ENCODE measurements around the gene ZNF366.

Gene ZNF366

DNA sequence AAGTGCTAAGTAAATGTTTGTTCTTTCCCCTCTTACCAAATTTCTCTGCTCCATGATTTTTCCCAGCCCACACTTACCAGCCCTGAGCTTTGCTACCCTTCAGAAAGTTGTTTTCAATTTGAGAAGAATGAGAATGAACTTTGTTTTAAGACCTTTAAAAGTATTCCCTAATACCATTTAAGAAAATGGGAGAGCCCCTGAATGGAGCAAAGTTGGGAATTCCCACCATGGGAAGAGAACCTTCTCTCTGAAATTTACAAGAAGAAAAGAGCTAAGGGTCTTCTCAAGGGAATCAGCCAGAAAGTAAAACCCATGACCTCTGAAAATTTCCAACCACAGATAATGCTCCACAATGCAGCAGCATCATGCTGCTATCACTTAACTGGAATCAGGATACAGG lies 17.7 kb downstream of the ZNF366 start:
- no peak for DNase-seq (ENCODE audit: low read depth)

DNA sequence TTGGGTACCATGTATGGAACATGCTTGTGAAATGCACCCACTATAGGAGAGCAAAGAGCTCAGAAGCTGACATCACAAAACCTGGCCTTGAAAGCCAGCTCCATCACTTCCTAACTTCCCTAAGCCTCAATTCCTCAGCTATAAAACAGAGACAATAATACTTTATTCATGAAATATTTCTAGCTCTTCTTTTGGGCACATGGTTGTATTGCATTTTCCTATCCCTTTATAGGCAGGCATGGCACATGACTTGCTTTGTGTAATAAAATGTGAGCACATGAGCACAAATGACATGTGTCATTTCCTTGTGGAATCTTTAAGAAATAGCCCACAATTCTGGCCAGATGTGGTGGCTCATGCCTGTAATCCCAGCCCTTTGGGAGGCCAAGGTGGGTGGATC lies 18.5 kb downstream of the ZNF366 start:
- no peak for DNase-seq (ENCODE audit: low read depth)

DNA sequence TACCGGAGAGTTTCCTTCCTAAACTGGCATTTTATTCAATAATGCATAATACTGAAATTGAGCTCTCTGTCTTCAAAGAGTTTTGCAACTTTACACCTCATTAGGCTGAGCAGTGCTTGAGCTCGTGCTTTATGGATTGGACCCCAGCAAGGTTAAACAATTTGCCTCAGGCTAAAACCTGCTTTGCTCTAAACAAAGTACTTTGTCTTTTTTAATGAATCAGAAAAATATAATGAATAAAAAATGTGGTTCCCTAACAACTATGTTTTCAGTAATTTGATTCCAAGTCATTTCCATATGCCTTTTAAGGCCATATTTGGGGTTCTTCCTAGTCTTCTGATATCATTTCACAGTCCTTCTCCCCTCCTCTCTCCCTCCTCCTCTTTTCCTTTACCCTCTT lies 20.0 kb downstream of the ZNF366 start:
- DNase-seq (ENCODE audit: low read depth) = no peak

DNA sequence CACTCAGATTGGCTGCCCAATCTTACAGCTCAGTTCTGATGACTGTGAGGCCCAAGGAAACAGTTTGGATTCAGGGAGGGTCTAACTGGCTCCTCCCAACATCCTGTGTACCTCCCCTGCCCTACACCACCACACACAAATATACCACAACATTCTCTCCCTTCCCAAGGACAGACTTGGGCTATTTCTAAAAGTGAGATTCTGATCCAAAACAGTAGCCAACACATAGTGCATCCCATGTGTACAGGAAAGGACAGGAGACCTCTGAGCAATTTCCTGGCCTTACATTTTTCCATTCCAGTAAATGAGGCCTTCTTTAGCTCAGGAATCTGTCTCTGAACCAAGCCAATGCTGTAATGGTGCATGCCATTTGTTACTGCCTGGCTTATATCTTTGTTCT lies 20.8 kb downstream of the ZNF366 start:
- DNase-seq (ENCODE audit: low read depth) = no peak

DNA sequence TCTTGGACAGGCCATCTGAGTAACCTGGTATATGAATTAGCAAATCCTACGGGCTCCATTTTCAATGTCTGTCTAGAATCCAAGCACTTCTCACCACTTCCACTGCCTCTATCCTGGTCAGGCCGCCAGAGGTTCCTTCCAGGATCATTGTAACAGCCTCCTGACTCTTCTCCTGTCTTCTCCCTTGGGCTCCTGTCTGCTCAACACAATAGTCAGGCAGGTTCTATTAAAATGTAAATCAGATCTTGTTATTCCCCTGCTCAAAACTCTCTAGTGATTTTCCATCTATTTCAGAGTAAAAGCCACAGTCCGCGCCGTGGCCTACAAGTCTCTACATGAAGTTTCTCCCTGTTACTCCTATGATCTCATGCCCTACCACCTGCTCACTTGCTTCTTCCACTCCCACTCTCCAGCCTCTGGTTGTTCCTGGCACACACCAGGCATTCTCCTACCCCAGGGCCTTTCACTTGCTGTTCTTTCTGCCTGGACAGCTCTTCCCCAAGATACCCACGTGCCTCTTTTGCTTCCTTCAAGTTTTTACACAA lies 21.7 kb downstream of the ZNF366 start:
- no peak for DNase-seq (ENCODE audit: low read depth)

DNA sequence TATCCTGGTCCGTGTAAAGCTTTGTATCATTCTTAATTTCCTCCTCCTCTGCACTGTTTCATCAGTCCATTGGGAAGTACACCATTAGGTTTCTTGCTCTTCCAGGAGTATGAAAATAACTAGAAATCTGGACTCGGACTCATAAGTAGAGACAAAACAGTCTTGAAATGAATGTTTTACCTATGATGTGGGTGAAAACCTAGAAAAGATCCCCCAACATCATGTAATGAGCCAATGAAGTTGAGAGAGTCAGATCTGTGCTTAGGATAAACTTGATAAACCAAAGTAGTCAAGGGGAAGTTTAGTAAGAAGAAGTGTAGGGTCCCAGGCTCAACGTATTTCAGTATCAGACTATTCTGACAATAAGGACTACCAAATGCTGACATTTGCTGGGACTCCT lies 25.2 kb downstream of the ZNF366 start:
- no peak for DNase-seq (ENCODE audit: low read depth)

DNA sequence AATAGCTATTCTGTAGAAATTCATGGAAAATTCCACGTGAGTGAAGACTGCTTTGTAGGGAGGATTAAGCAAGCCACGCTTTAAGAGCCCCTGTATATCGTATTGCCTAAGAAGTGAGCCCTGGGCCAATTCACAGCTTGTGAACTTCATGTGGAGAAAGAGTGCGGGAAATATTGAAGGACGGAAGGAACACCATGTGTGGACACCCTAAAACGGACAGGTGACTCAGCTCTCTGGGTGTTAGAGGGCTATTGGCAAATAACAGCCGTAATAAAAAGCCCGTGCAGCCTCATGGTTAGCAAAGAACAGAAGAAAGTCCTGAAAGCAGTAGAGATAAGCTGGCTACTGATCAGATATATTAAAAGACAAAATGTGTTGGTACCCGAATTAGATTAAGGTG lies 26.4 kb downstream of the ZNF366 start:
- DNase-seq (ENCODE audit: low read depth) = no peak

DNA sequence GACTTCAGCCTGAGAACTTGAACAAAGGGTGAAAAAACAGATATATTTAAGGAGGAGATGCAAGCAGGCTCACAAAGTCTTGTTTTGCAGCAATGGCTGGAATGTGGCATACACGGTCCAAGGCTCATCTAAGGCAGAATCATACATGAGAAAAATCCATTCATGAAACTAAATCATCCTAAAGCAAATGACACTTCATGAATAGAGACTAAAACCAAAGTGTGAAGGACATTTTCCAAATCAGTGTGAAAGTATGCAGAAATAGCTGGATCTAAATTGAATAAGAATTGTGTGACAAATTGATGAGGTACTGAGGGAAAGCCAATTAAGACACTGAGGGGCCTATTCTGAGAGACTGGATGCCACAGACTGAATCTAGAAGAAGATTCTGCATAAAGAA lies 27.3 kb downstream of the ZNF366 start:
- no peak for DNase-seq (ENCODE audit: low read depth)

DNA sequence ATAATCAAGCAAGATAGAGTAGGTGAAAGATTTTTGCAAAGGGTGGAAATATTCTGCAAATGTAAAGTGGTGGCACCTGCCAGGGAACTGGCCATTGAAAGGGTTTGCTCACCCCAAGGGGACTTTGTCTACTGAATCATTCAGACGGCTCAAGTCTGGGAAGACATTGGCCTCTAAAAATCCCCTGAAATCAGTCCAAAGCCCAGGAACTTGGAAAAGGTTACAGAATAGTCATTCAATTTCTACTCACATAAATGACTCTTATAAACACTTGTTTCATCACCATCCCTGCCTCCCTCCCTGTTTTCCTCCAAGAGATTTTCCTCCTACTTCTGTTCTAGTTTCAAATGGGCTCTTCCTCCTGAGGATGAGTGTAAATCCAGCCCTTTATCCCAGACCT lies 28.5 kb downstream of the ZNF366 start:
- DNase-seq (ENCODE audit: low read depth) = no peak

DNA sequence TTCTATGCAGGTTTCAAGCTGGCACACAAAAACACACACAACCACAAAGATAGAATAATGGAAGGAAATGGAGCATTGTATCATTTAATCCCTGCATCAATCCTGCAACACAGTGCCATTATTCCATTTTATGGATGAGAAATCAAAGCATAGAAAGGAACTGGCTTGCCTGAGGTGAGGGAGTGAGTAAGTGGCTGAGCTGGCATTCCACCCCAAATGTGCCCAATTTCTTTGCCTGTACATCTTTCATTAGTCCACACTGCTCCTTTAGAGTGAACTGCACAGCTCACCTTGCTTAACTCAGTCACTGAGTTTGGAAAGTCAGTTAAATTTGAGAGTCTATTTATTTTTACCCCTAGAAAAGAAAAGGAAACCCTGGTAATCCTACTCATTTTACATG lies 28.9 kb downstream of the ZNF366 start:
- DNase-seq (ENCODE audit: low read depth) = no peak

DNA sequence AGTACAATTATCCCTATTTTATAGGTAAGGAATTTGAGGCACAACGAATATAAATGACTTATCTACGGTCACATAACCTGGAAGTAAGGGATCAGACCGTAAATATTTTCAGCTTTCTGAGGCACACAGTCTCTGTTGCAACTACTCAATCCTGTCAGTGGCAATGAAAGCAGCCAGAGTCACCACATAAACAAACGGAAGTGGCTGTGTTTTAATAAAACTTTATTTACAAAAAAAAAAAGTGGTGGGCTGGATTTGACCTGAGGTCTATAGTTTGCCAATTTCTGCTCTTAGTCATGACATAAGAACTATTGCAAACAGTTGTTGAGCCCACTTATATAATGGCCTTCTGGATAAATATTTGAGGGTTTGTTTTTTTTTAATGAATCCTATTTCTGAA lies 29.6 kb downstream of the ZNF366 start:
- no peak for DNase-seq (ENCODE audit: low read depth)

DNA sequence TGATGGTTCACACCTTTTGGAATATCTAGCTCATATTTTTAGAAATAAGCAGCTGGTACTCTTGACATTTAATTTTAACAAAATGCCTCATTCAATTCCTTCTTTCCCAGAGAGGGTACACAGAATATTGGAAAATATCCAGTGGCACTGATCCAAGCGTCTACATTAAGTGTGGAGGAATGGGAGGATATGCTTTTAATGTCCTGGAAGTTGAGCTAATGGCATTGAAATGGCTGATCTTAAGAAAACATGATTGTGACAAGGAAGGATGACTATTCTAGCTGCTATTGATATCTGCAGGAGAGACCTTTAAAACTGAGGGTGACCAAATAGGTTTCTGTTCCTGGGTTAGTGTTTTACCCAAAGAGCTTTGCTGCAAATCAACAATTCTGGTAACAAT lies 30.0 kb downstream of the ZNF366 start:
- no peak for DNase-seq (ENCODE audit: low read depth)

DNA sequence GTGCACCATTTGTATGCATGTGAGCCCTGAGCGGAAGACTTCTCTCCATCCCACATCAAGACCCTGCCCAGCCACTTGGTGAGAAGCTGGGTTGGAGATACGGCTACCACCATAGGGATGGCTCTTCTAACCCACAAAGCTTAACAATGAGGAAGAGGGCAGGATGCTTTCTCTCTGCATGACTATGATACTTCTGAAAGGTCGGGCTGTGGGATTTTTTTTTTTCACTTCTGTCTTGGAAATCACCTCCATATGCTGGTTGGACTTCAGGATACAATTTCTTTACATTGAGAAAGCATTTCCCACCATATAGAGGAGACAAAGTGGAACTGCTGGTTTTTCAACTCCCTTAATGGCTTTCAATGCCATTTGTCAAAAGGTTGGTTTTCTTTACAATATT lies 30.5 kb downstream of the ZNF366 start:
- no peak for DNase-seq (ENCODE audit: low read depth)

DNA sequence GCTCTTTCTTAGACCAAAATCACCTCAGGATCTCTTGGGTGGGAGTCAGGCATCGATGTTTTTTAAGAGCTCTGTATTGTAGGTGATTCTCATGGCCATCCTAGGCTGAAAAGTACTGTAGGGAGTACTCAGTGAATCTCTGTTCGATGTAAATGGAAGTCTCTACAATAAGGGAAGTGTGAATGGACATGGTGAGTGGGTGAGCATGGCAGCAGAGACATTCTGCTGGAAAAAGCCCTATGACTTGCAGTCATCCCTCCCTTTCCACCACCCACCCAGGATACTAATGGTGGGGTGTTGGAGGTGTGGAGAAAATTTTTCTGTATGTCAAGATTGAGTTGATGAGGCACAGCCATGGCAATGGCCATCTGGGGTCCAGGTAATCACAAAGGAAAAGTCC lies 30.9 kb downstream of the ZNF366 start:
- DNase-seq (ENCODE audit: low read depth) = no peak

DNA sequence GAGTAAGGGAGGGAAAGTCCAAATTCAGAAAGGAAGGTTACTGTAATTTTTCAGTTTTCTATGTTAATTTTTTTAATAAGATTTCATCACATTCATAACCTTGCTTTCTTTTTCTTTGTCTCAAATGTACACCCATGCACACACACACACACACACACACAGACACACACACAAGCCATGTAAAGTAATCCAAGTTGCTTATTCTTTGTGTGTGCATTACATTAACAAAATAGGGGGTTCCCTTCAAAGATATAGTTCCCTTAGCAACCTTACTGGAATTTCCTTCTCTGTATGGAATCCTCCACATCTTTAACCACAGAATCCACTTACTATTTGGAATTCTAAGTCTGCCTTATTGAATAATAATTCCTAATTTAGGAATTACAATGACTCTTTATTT lies 32.7 kb downstream of the ZNF366 start:
- no peak for DNase-seq (ENCODE audit: low read depth)

DNA sequence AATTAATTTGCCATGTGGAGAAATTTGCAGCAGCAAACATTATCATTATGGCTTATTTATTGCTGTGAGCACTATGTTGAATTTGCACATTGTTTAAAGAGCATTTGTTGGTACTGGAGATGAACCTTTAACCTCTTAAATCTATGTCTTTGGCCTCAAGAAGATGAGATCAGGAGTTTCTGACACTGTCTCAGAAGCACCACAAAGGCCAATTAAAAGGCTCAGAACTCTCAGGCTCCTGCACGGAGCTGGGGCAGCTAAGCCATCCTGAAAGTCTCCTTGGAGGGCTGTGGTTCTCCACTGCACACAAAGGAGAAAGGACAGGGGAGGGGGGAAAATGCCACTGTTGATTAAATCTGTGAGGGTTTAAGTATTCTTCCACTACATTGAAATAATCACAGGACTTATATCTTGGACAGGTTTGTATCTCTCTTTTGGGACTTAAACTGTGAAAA lies 33.1 kb downstream of the ZNF366 start:
- no peak for DNase-seq (ENCODE audit: low read depth)

DNA sequence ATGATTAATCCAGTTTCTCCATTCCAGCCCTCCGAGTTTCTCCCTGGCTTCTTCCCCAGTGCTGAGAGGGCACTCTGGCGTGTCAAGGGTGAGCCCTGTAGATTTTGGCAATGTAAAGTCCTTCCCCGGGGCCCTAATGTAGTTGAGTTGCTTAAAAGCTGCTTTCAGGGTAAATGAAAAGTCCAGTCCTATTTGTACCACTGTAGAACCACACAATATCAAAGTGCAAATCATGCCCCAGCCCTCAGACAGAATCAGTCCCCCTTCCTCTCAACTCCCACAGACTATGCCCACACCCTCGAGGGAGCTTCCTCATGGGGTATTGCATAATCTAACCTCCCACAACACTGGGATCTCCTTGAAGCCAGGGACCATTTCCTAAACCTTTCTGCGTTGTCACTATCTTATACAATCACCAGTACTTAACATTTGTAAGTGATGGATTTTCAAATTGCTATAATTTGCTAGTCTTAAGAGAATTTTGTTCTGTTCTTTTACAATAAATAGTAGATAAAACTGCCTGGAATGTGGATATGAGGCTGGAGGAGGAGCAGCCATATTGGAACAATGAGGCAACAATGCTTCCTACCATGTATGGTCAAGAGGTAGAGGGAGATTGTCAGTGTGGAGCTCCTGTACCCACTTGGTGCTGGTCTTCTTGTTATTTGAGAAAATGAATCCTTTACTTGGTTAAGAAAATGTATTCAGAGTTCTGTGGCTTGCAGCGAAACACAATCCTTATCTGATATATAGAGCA lies 34.4 kb downstream of the ZNF366 start:
- DNase-seq (ENCODE audit: low read depth) = no peak

DNA sequence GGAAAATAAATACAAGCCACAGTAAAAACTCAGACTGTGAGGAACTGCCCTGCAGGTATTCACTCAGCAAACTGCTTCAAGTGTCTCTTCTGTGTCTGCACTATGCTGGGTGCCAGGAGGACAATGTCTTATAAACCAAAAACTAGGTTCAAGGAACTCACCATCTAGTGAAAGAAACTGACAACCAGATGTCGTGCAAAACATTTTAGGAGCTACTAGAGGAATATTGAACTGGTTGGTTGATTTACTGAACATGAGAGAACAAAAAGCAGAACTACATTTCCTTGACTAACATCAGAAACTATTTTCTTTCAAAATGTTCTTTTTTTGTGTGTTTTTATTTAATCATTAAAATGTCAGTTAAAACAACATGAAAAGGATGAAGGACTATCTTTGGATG lies 35.2 kb downstream of the ZNF366 start:
- DNase-seq (ENCODE audit: low read depth) = no peak

DNA sequence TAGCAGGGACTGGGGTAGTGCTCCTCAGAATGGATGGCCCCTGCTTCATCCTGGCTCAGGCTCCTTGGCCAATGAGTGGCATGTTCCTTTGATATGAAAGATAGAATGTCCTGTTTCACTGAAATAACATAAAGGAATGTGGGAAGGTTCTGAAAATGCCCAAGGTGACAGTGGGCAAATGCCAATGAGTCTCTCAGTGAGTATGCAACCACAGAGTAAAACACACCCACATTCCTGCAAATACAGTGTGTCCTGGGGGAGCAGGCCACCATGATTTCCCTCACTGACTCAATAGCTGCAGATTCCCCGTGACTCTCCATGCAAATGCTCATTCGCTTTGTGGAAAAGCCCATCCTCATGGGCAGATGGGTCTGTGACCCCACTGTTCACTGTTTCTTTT lies 36.4 kb downstream of the ZNF366 start:
- no peak for DNase-seq (ENCODE audit: low read depth)

DNA sequence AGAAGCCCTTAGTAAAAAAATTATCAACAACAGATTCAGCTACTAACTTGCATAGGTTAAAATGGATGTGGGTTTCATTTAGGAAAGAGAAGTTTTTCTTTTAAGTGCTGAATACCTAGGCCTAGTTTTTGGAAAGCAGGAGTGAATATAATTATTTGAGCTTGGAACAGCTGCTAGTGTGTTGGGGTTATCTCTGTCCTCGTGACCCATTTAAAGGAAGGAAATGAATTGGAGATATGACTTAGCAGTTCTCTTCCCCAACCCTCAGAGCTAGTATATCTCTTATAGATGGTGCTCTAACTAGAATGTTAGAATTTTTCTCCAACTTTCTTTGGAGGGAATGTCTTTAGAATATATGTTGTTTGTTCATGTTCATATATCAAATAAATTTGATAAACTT lies 38.6 kb downstream of the ZNF366 start:
- DNase-seq (ENCODE audit: low read depth) = no peak

DNA sequence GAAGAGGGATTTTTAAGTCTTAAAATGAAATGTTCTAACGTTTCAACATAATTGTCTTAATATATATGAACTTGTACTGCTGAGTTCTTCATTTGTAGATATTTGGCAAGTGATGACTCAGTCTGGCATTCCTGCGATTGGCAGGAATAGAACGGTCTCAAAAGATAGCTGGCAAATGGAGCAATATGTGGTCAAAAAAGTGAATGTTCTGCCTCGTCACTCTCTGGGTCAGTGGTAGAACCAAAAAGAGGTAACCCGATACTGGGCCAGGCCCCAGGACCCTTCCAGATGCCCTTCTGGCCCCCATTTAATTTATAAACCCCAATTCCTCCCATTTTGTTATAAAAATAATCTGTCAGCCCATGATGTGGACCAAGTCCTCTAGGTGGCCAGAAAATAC lies 39.2 kb downstream of the ZNF366 start:
- no peak for DNase-seq (ENCODE audit: low read depth)

DNA sequence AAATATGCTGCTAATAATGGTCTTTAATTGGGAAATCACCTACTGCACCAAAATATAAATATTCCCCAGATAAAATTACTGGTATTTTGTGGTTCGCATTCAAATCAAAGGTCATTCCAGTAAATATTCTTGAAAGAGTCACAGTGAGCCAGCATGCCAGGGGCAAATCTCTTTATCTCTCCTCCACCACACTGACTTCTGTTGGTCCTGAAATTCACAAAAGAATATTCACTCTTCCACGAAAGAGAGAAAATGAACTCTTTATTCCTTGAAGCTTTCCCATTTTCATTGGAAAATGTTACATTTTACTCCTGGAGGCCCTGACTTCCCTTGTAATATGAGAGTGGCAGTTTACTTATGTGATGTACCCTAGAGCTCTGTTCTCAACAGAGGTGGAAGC lies 39.7 kb downstream of the ZNF366 start:
- DNase-seq (ENCODE audit: low read depth) = no peak

DNA sequence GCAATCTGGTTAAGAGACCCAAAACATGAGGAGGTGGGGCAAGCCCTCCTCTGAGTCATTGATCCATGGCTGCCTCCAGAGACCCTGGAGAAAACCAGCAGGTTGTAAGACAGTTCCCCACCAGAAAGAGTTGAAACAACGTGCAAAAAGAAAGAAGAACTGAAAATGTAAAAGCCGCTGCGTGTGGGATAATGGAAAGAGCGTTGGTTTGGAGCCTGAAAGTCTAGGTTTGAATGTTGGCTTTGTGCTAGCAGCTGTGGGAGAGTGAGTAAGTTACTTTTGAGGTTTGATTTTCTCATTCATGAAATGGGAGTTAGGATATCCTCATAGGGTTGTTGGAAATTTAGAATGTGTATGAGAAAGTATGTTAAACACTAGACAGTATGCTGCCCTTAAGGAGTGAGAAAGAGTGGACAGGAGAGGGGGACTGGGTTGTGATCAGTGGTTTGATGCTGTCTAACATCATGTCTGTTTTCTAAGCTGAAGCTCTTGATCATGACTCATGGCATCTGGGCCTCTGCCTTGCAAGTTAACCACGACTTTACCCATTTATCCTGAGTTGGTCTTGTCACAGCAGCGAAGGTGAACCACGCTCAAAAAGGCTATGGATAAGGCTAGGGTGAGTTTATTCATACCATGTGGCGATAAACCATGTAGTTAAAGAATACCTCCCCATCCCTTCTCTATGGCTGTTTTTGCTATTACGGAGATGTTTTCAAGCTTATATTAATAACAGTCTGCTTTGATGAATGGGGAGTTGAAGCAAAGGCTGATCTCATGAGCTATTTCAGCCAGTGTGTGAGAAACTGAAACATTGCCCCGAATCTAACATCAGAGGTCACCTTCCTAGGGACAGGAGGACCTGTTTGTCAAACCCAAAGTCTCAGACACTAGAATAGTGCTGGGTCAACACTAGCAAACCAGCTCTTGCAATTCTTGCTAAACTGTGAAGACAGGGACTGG lies 41.3 kb downstream of the ZNF366 start:
- DNase-seq (ENCODE audit: low read depth) = no peak

Data from stimulated activated CD4-positive, alpha-beta T cell treated with anti-CD3 and anti-CD28 coated beads, Interleukin-2, amount 100 ng/mL, for 4 hours (primary cell).